ENCODE measurements around the gene HEMGN.

DNA sequence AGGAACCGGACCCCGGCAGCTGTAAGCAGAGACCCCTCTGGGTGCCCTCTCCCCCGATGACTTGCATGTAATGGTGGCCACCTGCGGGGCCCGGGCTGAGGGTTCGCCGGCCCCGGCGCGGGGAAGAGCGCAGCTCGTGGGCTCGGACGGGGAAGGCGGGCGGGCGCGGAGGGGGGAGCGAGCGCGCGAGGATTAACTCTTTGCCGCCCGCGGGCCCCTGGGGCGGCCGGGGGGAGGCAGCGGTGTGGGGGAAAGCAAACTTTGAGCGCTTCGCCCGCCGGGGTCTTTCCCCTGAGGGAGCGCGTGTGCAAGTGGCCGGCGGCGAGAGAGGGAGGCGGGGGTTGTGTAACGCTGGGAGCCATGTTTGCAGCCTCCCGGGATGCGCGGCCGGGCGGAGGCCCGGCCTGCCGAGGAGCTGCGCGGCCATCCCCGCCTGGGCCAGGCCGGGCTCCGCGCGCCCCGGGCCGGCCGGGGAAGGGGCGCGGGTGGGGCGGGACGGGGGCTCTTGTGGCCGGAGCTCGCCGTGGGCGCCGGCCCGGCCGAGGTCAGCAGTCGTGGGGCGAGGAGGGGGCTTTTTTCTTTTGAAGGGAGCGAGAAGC, 45.7 kb upstream of the HEMGN start:
- TF ChIP-seq, protein P1, sequence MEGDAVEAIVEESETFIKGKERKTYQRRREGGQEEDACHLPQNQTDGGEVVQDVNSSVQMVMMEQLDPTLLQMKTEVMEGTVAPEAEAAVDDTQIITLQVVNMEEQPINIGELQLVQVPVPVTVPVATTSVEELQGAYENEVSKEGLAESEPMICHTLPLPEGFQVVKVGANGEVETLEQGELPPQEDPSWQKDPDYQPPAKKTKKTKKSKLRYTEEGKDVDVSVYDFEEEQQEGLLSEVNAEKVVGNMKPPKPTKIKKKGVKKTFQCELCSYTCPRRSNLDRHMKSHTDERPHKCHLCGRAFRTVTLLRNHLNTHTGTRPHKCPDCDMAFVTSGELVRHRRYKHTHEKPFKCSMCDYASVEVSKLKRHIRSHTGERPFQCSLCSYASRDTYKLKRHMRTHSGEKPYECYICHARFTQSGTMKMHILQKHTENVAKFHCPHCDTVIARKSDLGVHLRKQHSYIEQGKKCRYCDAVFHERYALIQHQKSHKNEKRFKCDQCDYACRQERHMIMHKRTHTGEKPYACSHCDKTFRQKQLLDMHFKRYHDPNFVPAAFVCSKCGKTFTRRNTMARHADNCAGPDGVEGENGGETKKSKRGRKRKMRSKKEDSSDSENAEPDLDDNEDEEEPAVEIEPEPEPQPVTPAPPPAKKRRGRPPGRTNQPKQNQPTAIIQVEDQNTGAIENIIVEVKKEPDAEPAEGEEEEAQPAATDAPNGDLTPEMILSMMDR (conservative IDR thresholded peaks at IDR 0.05; ENCODE audit: low read depth, low read length): 0 out of 2 replicates have a peak, but pooled peaks have one; percentile 2
- TF ChIP-seq RCOR1 (IDR thresholded peaks at IDR 0.05; ENCODE audit: insufficient replicate concordance, low read length) (no peak), SMC3 (IDR thresholded peaks at IDR 0.05; ENCODE audit: low read depth, low read length) (no peak), POLR2A (IDR thresholded peaks at IDR 0.05; ENCODE audit: low read depth, low read length) (peak; percentile 8; the same call in 1 of the 2 replicates), RAD21 (IDR thresholded peaks at IDR 0.05; ENCODE audit: low read length) (no peak), MAFK (IDR thresholded peaks at IDR 0.05; ENCODE audit: low read depth, low read length) (no peak), MXI1 (IDR thresholded peaks at IDR 0.05; ENCODE audit: borderline replicate concordance, low read depth, low read length) (no peak; the same call in 1 of the 2 replicates), CEBPB (IDR thresholded peaks at IDR 0.05; ENCODE audit: low read depth, low read length) (peak; percentile 44; the same call in 1 of the 2 replicates), BHLHE40 (IDR thresholded peaks at IDR 0.05; ENCODE audit: low read depth, low read length) (no peak), FOS (IDR thresholded peaks at IDR 0.05; ENCODE audit: low read depth, low read length) (no peak), MAZ (IDR thresholded peaks at IDR 0.05; ENCODE audit: borderline replicate concordance, low read depth, low read length) (peak; percentile 66; the same call in 1 of the 2 replicates)
- TF ChIP-seq, protein P2, sequence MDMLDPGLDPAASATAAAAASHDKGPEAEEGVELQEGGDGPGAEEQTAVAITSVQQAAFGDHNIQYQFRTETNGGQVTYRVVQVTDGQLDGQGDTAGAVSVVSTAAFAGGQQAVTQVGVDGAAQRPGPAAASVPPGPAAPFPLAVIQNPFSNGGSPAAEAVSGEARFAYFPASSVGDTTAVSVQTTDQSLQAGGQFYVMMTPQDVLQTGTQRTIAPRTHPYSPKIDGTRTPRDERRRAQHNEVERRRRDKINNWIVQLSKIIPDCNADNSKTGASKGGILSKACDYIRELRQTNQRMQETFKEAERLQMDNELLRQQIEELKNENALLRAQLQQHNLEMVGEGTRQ (IDR thresholded peaks at IDR 0.05; ENCODE audit: low read depth, low read length): no peak
